DOHH2 (cell line): ENCODE measurements around the gene OR2G2.

Experiments
- EZH2phosphoT487 ChIP-seq: fragments of 200-600 bp; sonication (generic); IDR thresholded peaks from 2 replicates; pipeline ENCODE4 v1.6.1; 2017; ENCODE audit warnings: borderline replicate concordance, mild to moderate bottlenecking, antibody characterized with exemption, low read length, moderate library complexity, mixed read lengths
- TF ChIP-seq, protein P1 (sequence below): fragments of 200-600 bp; sonication (generic); IDR thresholded peaks from one replicate; pipeline ENCODE4 v1.5.1; 2014; ENCODE audit warnings: antibody characterized with exemption, mild to moderate bottlenecking, low read depth, low read length; ENCODE audit not compliant: poor library complexity, severe bottlenecking

DNA sequence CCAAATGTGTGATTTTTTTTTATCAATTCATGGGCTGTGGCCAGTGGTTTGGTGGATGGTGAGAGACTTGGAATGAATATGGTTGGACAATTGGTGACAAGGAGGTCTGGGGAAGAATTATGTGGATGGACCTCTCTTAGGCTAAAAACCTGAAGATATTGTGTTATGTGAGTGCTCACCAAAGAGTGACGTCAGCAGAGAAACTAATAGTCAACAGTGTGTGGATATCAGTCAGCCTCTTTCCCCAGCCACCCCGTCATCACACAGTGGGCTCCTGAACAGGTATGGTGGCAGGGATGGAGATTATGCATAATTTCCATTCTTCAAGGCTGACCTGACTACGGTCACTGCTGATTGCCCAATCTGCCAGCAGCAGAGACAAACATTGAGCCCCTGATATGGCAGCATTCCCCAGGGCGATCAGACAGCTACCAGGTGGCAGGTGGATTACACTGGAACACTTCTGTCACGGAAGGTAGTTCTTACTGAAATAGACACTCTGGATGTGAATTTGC lies 9.2 kb upstream of the OR2G2 start:
- TF ChIP-seq, protein P1, sequence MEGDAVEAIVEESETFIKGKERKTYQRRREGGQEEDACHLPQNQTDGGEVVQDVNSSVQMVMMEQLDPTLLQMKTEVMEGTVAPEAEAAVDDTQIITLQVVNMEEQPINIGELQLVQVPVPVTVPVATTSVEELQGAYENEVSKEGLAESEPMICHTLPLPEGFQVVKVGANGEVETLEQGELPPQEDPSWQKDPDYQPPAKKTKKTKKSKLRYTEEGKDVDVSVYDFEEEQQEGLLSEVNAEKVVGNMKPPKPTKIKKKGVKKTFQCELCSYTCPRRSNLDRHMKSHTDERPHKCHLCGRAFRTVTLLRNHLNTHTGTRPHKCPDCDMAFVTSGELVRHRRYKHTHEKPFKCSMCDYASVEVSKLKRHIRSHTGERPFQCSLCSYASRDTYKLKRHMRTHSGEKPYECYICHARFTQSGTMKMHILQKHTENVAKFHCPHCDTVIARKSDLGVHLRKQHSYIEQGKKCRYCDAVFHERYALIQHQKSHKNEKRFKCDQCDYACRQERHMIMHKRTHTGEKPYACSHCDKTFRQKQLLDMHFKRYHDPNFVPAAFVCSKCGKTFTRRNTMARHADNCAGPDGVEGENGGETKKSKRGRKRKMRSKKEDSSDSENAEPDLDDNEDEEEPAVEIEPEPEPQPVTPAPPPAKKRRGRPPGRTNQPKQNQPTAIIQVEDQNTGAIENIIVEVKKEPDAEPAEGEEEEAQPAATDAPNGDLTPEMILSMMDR = no peak
- no peak for TF ChIP-seq EZH2phosphoT487
